Activated CD4-positive, alpha-beta T cell treated with anti-CD3 and anti-CD28 coated beads for 48 hours (primary cell): ENCODE results near the gene GRB2.

Source experiments
- DNase-seq: peaks from one replicate; pipeline ENCODE4 v3.0.0-alpha.2; 2020

The GRB2 gene

DNA sequence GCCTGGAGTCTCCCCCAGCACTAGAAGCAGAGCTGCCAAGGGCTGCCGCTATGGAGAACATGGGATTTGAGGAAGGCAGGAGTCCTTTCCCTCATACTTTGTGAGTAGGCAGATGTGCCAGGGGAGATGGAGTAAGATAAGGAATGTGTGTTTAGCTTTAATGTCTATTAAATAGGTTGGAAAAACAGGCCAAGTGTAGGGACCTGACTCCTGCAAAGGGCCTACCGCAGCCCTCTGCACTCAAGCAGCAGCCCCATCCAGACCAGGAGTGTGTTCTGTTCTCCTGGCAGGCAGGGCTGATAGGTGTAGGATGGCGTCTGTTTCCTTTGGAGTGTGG is 132.7 kb downstream of the GRB2 start:
- no peak for DNase-seq

DNA sequence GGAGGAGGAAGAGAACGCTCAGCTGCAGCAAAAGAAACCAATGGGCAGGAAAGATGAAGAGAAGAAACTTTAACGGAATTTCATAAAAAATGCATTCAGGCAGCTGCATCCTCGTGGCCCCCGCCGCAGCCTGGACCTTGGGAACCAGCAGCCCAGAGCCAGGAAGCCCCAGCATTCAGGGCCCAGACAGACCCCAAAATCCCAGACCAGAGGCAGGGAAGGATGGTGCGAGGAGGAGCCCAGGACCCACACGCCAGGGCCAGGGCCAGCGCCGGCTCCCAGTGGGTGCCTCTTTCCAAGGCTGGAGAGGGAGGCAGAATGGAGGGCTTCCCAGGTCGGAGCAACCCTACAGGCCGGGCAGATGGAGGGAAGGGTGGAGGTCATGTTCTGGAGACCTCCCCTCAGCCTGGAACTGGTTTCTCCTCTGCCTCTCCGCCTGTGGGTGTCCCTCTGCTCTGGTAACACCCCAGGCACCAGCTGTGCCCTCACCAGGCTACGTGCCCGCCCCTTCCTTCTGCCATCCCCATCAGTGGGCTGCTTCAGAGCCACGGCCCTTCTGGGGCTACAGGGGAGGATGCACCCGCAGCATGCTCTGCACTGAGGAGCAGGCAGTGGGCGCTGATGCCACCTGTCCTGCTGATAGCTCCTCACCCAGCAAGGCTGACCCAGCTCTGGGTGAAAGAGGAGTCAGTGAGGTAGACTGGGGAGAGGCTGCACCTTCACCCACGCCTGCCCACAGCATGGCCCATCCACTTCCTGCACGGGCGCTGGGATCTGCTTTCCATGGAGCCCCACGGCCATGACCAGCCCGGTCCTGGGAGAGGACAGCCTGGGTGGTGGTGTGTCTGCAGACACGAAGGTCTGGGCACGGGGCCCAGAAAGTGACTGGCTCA is 133.3 kb downstream of the GRB2 start:
- peak; percentile 39 for DNase-seq

DNA sequence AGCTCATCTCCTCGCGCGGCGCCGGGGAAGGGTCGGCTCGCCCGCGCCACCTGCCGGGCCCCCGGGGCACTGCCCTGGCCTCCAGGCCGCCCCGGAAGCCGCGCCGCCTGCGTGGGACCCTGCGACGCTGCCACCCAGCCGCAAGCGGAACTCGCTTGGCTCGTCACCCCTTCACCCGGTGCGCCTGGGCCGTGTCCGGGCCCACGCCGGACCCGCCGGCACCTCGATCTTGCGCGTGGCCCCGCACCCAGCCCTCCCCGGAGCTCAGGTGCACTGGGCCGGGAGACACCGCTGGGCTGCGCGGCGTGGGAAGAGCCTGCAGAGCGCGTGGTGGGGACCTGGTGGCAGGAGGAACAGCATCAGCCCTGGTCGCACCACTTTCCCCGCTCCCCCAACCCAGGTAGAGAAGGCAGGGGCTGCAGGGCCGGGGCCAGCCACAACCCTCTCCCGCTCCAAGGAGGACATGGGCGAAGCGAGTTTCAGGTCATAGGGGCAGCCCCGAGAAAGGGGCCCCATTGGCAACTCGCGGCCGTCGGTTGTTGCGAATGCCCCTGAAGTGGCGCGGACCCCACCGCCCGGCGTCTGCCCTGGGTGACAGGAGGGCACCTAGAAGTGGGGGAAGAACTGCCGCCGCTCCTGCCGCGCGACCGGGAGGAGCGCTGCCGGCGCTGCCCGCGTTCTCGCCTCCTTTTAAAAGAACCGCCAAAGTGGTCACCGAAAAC is 134.1 kb downstream of the GRB2 start:
- peak; percentile 91 for DNase-seq

DNA sequence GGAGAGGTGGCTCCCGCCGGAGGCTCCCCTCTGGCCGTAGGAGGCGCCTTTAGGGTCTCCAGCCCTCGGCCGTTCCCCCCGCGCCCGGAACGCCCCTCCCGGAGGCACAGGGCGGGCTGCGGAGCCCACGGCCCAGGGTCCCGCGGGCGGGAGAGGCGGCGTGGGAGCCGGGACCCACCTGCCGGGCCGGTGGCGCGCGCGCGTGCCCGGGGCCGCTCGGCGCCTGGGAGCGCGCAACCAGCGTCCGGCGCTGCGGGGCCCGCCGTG is 134.6 kb downstream of the GRB2 start, which contains the start of gene MIF4GD:
MIF4GD (minus strand) TSS at position 266 of the 267 bp plus-strand sequence. CDS start 1,036 bp downstream, outside the sequence.
- no peak for DNase-seq

DNA sequence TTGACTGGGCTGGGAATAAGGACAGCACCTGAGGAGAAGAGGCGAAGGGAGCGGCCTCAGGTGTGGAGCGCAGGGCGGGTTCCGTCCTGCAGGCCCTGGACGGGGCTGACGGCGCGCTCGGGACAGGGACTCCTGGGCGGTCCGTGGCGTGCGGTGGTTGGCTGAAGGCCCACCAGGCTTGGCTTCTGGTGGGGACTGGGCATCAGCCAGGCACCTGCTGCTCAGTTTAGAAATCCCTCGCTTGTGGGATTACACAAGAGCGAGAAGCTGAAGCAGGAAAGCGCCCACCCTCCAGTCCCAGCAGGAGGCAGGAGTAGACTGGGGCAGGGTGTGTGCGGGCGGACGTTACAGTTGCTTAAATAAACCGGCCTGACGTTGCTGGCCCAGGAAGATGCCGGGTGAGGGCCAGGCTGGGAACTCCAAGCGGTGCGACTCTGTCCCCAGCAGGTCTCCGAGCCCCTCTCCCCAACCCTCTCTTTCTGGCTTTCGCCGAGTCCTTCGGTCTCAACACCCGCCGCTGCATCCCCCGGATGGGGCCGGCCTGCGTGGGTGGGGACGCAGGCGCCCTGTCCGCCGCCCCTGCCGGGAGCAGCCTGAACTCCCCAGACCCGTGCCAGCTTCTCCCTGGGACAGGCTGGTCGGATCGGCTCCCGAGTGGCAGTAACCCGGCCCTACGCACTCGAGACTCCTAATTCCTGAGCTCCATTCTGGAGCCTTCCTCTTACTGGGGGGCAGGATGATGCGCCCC is 135.1 kb downstream of the GRB2 start:
- DNase-seq, result peak; percentile 69

DNA sequence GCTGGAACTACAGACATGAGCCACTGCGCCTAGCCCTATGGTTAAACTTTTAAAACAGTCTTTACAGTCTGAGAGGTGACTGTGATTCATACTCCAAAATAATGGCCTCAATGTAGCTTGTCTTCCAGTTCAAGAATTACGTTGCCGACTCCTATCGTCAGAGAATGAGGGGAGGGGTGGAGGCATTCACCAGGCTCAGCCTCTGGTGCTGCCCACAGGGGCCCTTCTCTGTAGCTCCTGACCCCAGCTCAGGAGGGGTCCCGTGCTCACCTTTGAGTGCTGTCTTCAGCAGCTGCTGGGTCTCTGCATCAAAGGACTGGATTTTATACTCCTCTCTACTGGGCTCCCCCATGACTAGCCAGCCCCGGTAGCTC is 135.6 kb downstream of the GRB2 start:
- peak; percentile 25 for DNase-seq
